ENCODE results near the gene RDM1.

DNA sequence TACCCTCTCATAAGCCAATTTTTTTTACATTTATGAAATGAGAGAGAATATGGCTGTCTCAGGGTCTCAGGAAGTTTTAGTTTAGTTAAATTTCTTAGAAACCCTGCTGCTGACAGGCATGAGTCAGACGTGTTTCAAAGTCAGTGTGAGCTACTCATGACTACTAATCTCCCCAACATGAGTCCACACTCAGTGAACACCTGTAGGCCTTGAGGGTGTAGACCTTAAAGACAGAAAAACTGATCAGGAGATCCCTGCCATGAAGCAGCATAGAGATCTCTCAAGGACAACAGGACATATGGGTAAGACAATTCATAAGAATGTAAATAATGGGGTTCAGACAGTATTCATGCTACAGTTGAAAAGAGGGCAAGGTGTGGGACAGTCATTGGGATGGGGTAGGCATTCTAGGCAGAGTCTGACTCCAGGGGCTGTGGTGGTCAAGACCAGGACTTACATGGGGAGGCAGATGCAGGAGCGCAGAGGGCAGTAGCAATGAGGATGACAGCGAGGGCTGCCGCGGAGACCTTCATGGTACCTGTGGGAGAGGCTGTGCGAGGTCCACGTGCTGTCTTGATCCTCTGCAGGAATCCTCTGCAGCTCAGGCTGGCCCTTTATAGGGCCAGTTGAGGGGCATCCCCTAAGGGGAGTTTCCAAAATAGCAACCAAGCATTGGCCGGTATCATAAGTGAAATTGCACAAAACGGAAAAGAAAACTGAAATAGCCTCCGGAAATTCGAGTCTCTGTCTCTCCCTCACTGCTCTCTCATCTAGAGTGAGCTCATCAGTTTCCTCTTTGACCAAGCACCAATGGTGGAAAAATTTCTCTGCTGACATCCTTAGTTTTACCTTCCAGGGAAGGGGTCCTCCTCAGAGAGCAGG, 50.6 kb downstream of the RDM1 start, which contains the start of gene CCL5:
- no peak for TF ChIP-seq EP300 (IDR thresholded peaks at IDR 0.05; ENCODE audit: borderline replicate concordance in 1 of 2, low read depth in 1 of 2, low read length in 1 of 2)
- TF ChIP-seq, protein P1, sequence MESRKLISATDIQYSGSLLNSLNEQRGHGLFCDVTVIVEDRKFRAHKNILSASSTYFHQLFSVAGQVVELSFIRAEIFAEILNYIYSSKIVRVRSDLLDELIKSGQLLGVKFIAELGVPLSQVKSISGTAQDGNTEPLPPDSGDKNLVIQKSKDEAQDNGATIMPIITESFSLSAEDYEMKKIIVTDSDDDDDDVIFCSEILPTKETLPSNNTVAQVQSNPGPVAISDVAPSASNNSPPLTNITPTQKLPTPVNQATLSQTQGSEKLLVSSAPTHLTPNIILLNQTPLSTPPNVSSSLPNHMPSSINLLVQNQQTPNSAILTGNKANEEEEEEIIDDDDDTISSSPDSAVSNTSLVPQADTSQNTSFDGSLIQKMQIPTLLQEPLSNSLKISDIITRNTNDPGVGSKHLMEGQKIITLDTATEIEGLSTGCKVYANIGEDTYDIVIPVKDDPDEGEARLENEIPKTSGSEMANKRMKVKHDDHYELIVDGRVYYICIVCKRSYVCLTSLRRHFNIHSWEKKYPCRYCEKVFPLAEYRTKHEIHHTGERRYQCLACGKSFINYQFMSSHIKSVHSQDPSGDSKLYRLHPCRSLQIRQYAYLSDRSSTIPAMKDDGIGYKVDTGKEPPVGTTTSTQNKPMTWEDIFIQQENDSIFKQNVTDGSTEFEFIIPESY (IDR thresholded peaks at IDR 0.05; ENCODE audit: borderline replicate concordance, low read depth), result no peak
- TF ChIP-seq POLR2AphosphoS5 (IDR thresholded peaks at IDR 0.05; ENCODE audit: low read depth, low read length), result no peak
- no peak for TF ChIP-seq RAD21 (IDR thresholded peaks at IDR 0.05; ENCODE audit: low read length)
- TF ChIP-seq, protein P2, sequence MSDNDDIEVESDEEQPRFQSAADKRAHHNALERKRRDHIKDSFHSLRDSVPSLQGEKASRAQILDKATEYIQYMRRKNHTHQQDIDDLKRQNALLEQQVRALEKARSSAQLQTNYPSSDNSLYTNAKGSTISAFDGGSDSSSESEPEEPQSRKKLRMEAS (IDR thresholded peaks at IDR 0.05; ENCODE audit: low read depth), result no peak
- TF ChIP-seq GABPA (IDR thresholded peaks at IDR 0.05; ENCODE audit: low read depth), result no peak
- TF ChIP-seq, protein P3, sequence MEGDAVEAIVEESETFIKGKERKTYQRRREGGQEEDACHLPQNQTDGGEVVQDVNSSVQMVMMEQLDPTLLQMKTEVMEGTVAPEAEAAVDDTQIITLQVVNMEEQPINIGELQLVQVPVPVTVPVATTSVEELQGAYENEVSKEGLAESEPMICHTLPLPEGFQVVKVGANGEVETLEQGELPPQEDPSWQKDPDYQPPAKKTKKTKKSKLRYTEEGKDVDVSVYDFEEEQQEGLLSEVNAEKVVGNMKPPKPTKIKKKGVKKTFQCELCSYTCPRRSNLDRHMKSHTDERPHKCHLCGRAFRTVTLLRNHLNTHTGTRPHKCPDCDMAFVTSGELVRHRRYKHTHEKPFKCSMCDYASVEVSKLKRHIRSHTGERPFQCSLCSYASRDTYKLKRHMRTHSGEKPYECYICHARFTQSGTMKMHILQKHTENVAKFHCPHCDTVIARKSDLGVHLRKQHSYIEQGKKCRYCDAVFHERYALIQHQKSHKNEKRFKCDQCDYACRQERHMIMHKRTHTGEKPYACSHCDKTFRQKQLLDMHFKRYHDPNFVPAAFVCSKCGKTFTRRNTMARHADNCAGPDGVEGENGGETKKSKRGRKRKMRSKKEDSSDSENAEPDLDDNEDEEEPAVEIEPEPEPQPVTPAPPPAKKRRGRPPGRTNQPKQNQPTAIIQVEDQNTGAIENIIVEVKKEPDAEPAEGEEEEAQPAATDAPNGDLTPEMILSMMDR (IDR thresholded peaks at IDR 0.05), result no peak
